SK-N-MC (cell line): Measurements from ENCODE around the gene PDE4B.

Experiments used
- EZH2 ChIP-seq: fragments of 200-600 bp; sonication (generic); IDR thresholded peaks from one replicate; pipeline ENCODE4 v1.6.1; 2017; ENCODE audit warnings: antibody characterized with exemption
- FOXP2 ChIP-seq: optimal IDR thresholded peaks from 2 replicates; pipeline ENCODE3; 2011; ENCODE audit warnings: mild to moderate bottlenecking, moderate library complexity; ENCODE audit not compliant: insufficient read depth; ENCODE audit errors: extremely low read length, control extremely low read depth
- POLR2AphosphoS5 ChIP-seq: IDR thresholded peaks from 2 replicates; pipeline ENCODE4 v1.6.1; 2012; ENCODE audit warnings: mild to moderate bottlenecking, low read depth, low read length, borderline replicate concordance

GRCh38 chr1:66265268-66265667, 472.6 kb downstream of the PDE4B start:
- TF ChIP-seq EZH2 (no peak), POLR2AphosphoS5 (no peak), FOXP2 (no peak)
